DND-41 (cell line): ENCODE results near the gene TDRD1.

Experiments used
- EZH2 ChIP-seq: IDR thresholded peaks from 3 replicates; pipeline ENCODE4 v1.6.1; 2012; ENCODE audit warnings: borderline replicate concordance, low read depth, mild to moderate bottlenecking, moderate library complexity, low read length, inconsistent platforms; ENCODE audit not compliant: severe bottlenecking
- TF ChIP-seq, protein P1 (sequence below): IDR thresholded peaks from 2 replicates; pipeline ENCODE4 v1.5.1; 2012; ENCODE audit warnings: borderline replicate concordance, low read length, moderate library complexity, mild to moderate bottlenecking; ENCODE audit not compliant: poor library complexity, severe bottlenecking; ENCODE audit errors: extremely low read depth

DNA sequence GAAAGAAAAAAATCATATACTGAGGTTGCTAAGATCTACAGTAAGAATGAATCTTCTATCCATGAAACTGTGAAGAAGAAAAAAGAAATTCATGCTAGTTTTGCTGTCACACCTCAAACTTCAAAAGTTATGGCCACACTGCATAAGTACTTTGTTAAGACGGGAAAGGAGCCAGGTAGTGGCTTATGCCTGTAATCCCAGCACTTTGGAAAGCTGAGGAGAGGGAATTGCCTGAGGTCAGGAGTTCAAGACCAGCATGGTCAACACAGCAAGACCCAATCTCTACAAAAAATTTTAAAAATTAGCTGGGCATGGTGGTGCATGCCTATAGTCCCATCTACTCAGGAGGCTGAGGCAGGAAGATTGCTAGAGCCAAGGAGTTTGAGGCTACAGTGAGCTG, 27.3 kb upstream of the TDRD1 start:
- TF ChIP-seq, protein P1, sequence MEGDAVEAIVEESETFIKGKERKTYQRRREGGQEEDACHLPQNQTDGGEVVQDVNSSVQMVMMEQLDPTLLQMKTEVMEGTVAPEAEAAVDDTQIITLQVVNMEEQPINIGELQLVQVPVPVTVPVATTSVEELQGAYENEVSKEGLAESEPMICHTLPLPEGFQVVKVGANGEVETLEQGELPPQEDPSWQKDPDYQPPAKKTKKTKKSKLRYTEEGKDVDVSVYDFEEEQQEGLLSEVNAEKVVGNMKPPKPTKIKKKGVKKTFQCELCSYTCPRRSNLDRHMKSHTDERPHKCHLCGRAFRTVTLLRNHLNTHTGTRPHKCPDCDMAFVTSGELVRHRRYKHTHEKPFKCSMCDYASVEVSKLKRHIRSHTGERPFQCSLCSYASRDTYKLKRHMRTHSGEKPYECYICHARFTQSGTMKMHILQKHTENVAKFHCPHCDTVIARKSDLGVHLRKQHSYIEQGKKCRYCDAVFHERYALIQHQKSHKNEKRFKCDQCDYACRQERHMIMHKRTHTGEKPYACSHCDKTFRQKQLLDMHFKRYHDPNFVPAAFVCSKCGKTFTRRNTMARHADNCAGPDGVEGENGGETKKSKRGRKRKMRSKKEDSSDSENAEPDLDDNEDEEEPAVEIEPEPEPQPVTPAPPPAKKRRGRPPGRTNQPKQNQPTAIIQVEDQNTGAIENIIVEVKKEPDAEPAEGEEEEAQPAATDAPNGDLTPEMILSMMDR, result no peak
- no peak for TF ChIP-seq EZH2
